Lung (tissue), 12 donors: Measurements from ENCODE around the gene IRF7. TPM values are rescaled to one million over a fixed set of nuclear protein-coding genes. Genes with fewer than 3 reads are reported as not detected.

Experiments used
- ATAC-seq: fragments of 200-7000 bp; cut with Tn5 transposase; one replicate; pipeline ENCODE4 v1.9.1; 2020; ENCODE audit warnings: moderate number of reproducible peaks; ENCODE audit not compliant: insufficient read depth, low FRiP score
- DNase-seq, 3 donors: peaks; one replicate each; pipeline ENCODE4 v3.0.0-alpha.2; 2013 to 2017
- H3K27ac ChIP-seq, 2 donors: one replicate each; pipeline ENCODE4 v1.5.1; 2013; ENCODE audit warnings: mild to moderate bottlenecking in 2 of 2, moderate library complexity in 2 of 2, control low read depth in 1 of 2, inconsistent platforms in 1 of 2, low read depth in 1 of 2, low read length in 1 of 2
- H3K27me3 ChIP-seq, 3 donors: one replicate each; pipeline ENCODE4 v1.5.1; 2013; ENCODE audit warnings: low read length in 2 of 3; ENCODE audit not compliant: control insufficient read depth in 3 of 3, insufficient read depth in 3 of 3
- H3K36me3 ChIP-seq, 4 donors: one replicate each; pipeline ENCODE4 v1.5.1; 2013; ENCODE audit warnings: low read length in 4 of 4, mild to moderate bottlenecking in 1 of 4, moderate library complexity in 1 of 4; ENCODE audit not compliant: control insufficient read depth in 4 of 4, insufficient read depth in 4 of 4
- H3K4me1 ChIP-seq, 5 donors: one replicate each; pipeline ENCODE4 v1.5.1; 2013; ENCODE audit warnings: low read length in 5 of 5, mild to moderate bottlenecking in 2 of 5, moderate library complexity in 1 of 5; ENCODE audit not compliant: control insufficient read depth in 5 of 5, insufficient read depth in 5 of 5
- H3K4me3 ChIP-seq: one replicate; pipeline ENCODE4 v1.5.1; 2013; ENCODE audit warnings: mild to moderate bottlenecking, control low read depth, moderate library complexity
- H3K9ac ChIP-seq, 2 donors: one replicate each; pipeline ENCODE4 v1.5.1; 2013; ENCODE audit warnings: low read length in 2 of 2, control low read depth in 1 of 2; ENCODE audit not compliant: insufficient read depth in 1 of 2
- H3K9me3 ChIP-seq, 4 donors: one replicate each; pipeline ENCODE4 v1.5.1; 2013; ENCODE audit warnings: low read length in 3 of 4, mild to moderate bottlenecking in 1 of 4, moderate library complexity in 1 of 4; ENCODE audit not compliant: control insufficient read depth in 4 of 4, insufficient read depth in 3 of 4
- CTCF ChIP-seq: IDR thresholded peaks from 2 replicates; pipeline ENCODE4 v1.5.1; 2012; ENCODE audit warnings: mild to moderate bottlenecking; ENCODE audit errors: control extremely low read depth, extremely low read depth
- WGBS, 2 donors: extraction: QIAGEN DNeasy Blood & Tissue Kit; methylation state at CpG; one replicate each; pipeline ENCODE4 v1.1.7; 2013; 5-methylcytosine and 5-hydroxymethylcytosine counted together
- polyA plus RNA-seq, 2 donors: library from polyadenylated mRNA; stranded (reverse); fragments of 200-250 nt; gene quantifications; one replicate each; pipeline ENCODE4 v1.2.1, GENCODE V29; 2013
- total RNA-seq, 2 donors: library from RNA; depleted of rRNA in 1 of 2; stranded (reverse); fragments of >200 nt in 1 of 2; gene quantifications; one replicate each; pipeline ENCODE4 v1.2.1, GENCODE V29; 2014 to 2021
- donor health status: control.
- donor health status: control.
- donor health status: Bipolar disorder and iron deficiency.
- donor health status: healthy.
- donor health status: DM: yes; HTN: yes; CAD: no.

The IRF7 gene
- total and polyA plus RNA-seq, 4 donors, result 24.7 to 68.3 (median 52.8) TPM

GRCh38 chr11:584287-584686 lies 31.5 kb downstream of the IRF7 start:
- no peaks in the 10 kb centered on the region for H3K9me3 ChIP-seq
- no peak for TF ChIP-seq CTCF
- no peak overlapping the region for H3K9ac ChIP-seq
- H3K4me3 ChIP-seq, result no peak overlapping the region
- ATAC-seq (no peak), DNase-seq (no peak)
- no peaks in the 10 kb centered on the region for H3K27me3 ChIP-seq
- WGBS, 2 donors, result 97 to 98% methylated on average over 10 of the region's 10 CpGs
- no peak overlapping the region for H3K27ac ChIP-seq
- peaks cover 8 to 35% (median 30%) of the 10 kb centered on the region in 4 donors for H3K36me3 ChIP-seq
- peaks cover 0 to 12% (median 0%) of the 10 kb centered on the region in 5 donors for H3K4me1 ChIP-seq

DNA sequence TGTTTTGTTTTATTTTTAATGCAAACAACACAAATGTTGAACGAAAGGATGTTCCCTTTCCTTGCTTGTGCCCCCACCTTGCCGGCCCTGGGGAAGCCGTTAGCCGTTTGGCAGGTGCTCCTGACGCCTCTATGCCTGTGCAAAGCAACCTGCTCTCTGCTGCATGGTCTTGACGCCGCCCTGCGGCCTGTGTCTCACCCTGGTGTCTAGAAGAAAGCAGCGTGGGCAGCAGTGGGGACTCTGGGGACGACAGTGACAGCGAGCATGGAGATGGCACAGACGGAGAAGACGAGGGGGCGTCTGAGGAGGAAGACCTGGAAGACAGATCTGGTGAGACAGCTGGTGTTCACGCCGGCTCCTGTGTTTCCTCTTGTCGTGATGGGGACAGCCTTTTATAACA lies 34.0 kb downstream of the IRF7 start:
- Histone ChIP-seq H3K9ac (no peak overlapping the region), H3K4me1 (peaks cover 0 to 30% (median 12%) of the 10 kb centered on the region in 5 donors), H3K9me3 (no peaks in the 10 kb centered on the region), H3K27ac (no peak overlapping the region), H3K4me3 (no peak overlapping the region), H3K27me3 (no peaks in the 10 kb centered on the region), H3K36me3 (peaks cover 5 to 28% (median 19%) of the 10 kb centered on the region in 4 donors)
- DNase-seq (no peak), ATAC-seq (no peak)
- TF ChIP-seq CTCF, result no peak
- 82 to 87% methylated on average over 17 of the region's 17 CpGs for WGBS, 2 donors

DNA sequence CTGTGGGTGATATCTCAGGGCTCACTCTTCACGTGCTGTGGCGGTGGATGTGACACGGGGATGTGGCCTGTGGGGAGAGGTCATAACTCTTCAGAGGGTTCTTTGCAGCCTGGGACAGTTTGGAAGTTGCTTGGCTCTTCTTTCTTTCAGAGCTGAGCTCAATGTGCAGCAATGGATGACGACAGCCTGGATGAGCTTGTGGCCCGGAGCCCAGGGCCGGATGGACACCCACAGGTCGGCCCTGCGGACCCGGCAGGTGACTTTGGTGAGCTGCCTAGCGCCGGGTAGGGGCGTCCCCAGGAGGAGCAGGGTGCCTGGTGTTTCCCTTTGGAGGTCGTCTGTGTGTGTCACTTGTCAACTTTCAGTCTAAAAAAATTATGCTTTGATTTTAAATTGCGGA lies 34.4 kb downstream of the IRF7 start:
- no peak for TF ChIP-seq CTCF
- no peak overlapping the region for H3K27ac ChIP-seq
- no peak overlapping the region for H3K9ac ChIP-seq
- H3K9me3 ChIP-seq, result no peaks in the 10 kb centered on the region
- no peaks in the 10 kb centered on the region for H3K27me3 ChIP-seq
- H3K4me1 ChIP-seq, result peaks cover 0 to 30% (median 12%) of the 10 kb centered on the region in 5 donors
- DNase-seq (no peak), ATAC-seq (no peak)
- WGBS, 2 donors, result 85 to 90% methylated on average over 14 of the region's 14 CpGs
- no peak overlapping the region for H3K4me3 ChIP-seq
- peaks cover 2 to 25% (median 16%) of the 10 kb centered on the region in 4 donors for H3K36me3 ChIP-seq
